Measurements from ENCODE around the gene LEMD3.

LEMD3 gene

GRCh38 chr12:65278576-65279368 lies 109.4 kb downstream of the LEMD3 start, which contains the start of gene MSRB3 (continued):
- TF ChIP-seq ZEB2 (tag by site-specific recombination; IDR thresholded peaks at IDR 0.05) (peak; percentile 62; the same call in 1 of the 2 replicates), SP3 (tag by site-specific recombination; IDR thresholded peaks at IDR 0.05) (peak; percentile 42; the same call in 1 of the 2 replicates), PBX3 (CRISPR knock-in tag; IDR thresholded peaks at IDR 0.05) (peak; percentile 71; the same call in 1 of the 2 replicates), ZNF121 (tag by site-specific recombination; IDR thresholded peaks at IDR 0.05) (no peak), HOXA7 (CRISPR knock-in tag; IDR thresholded peaks at IDR 0.05; ENCODE audit: borderline replicate concordance) (no peak), EGR2 (tag by site-specific recombination; IDR thresholded peaks at IDR 0.05; ENCODE audit: low read depth) (no peak), SCRT1 (tag by site-specific recombination; IDR thresholded peaks at IDR 0.05; ENCODE audit: borderline replicate concordance) (no peak), ZNF830 (tag by site-specific recombination; IDR thresholded peaks at IDR 0.05; ENCODE audit: low read depth) (no peak), ZNF16 (tag by site-specific recombination; IDR thresholded peaks at IDR 0.05; ENCODE audit: low read depth) (no peak), ZNF175 (tag by site-specific recombination; IDR thresholded peaks at IDR 0.05) (no peak), ZNF221 (tag by site-specific recombination; IDR thresholded peaks at IDR 0.05; ENCODE audit: borderline replicate concordance) (no peak), REST (tag by site-specific recombination; IDR thresholded peaks at IDR 0.05) (no peak; the same call in none of the 2 replicates), ZNF366 (tag by site-specific recombination; conservative IDR thresholded peaks at IDR 0.05) (peak; percentile 70), ZNF596 (tag by site-specific recombination; IDR thresholded peaks at IDR 0.05) (0 out of 2 replicates have a peak, but pooled peaks have one; percentile 34), PRDM6 (tag by site-specific recombination; IDR thresholded peaks at IDR 0.05) (no peak), CTCF (tag by site-specific recombination; IDR thresholded peaks at IDR 0.05) (peak; percentile 93), ZNF561 (tag by site-specific recombination; IDR thresholded peaks at IDR 0.05; ENCODE audit: borderline replicate concordance) (peak; percentile 89; the same call in 1 of the 2 replicates), ZNF184 (tag by site-specific recombination; IDR thresholded peaks at IDR 0.05) (no peak), ZNF302 (tag by site-specific recombination; IDR thresholded peaks at IDR 0.05; ENCODE audit: low read depth) (no peak), ZNF223 (tag by site-specific recombination; IDR thresholded peaks at IDR 0.05) (no peak), YY2 (tag by site-specific recombination; IDR thresholded peaks at IDR 0.05) (no peak), ZSCAN16 (tag by site-specific recombination; IDR thresholded peaks at IDR 0.05) (no peak), ZNF114 (tag by site-specific recombination; IDR thresholded peaks at IDR 0.05) (no peak), TRIM28 (IDR thresholded peaks at IDR 0.05; ENCODE audit: borderline replicate concordance, low read length) (no peak), OVOL3 (tag by site-specific recombination; IDR thresholded peaks at IDR 0.05) (0 out of 2 replicates have a peak, but pooled peaks have one; percentile 9), ZNF670 (tag by site-specific recombination; IDR thresholded peaks at IDR 0.05; ENCODE audit: low read depth) (no peak), ZNF174 (tag by site-specific recombination; IDR thresholded peaks at IDR 0.05) (no peak), ZNF266 (tag by site-specific recombination; IDR thresholded peaks at IDR 0.05; ENCODE audit: low read depth) (no peak)
- TF ChIP-seq, protein P1, sequence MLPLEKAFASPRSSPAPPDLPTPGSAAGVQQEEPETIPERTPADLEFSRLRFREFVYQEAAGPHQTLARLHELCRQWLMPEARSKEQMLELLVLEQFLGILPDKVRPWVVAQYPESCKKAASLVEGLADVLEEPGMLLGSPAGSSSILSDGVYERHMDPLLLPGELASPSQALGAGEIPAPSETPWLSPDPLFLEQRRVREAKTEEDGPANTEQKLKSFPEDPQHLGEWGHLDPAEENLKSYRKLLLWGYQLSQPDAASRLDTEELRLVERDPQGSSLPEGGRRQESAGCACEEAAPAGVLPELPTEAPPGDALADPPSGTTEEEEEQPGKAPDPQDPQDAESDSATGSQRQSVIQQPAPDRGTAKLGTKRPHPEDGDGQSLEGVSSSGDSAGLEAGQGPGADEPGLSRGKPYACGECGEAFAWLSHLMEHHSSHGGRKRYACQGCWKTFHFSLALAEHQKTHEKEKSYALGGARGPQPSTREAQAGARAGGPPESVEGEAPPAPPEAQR (tag by site-specific recombination; IDR thresholded peaks at IDR 0.05), result no peak
- TF ChIP-seq, protein P2, sequence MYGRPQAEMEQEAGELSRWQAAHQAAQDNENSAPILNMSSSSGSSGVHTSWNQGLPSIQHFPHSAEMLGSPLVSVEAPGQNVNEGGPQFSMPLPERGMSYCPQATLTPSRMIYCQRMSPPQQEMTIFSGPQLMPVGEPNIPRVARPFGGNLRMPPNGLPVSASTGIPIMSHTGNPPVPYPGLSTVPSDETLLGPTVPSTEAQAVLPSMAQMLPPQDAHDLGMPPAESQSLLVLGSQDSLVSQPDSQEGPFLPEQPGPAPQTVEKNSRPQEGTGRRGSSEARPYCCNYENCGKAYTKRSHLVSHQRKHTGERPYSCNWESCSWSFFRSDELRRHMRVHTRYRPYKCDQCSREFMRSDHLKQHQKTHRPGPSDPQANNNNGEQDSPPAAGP (tag by site-specific recombination; IDR thresholded peaks at IDR 0.05), result peak; percentile 63

Data from HEK293 (cell line).